Right atrium auricular region (tissue), 2 donors: ENCODE results near the gene EXOC4. TPM values are rescaled to one million over a fixed set of nuclear protein-coding genes. Genes with fewer than 3 reads are reported as not detected.

ENCODE experiments used
- DNase-seq: peaks from one replicate; pipeline ENCODE4 v3.0.0-alpha.2; 2019; ENCODE audit warnings: low spot score
- H3K27ac ChIP-seq, 2 donors: fragments of 200-600 bp; sonication (generic); 1 replicate in 1 of 2; 2 replicates in 1 of 2; pipeline ENCODE4 v1.5.1; 2016 to 2019
- H3K27me3 ChIP-seq, 2 donors: fragments of 200-600 bp; sonication (generic); one replicate each; pipeline versions ENCODE4 v1.5.1 to v1.6.0; 2017 to 2019
- H3K36me3 ChIP-seq: fragments of 200-600 bp; sonication (generic); one replicate; pipeline ENCODE4 v1.5.1; 2016
- H3K4me1 ChIP-seq, 2 donors: fragments of 200-600 bp; sonication (generic); one replicate each; pipeline versions ENCODE4 v1.5.1 to v1.6.0; 2017 to 2019
- H3K4me3 ChIP-seq, 2 donors: fragments of 200-600 bp; sonication (generic); 1 replicate in 1 of 2; 2 replicates in 1 of 2; pipeline ENCODE4 v1.5.1; 2017 to 2019; ENCODE audit warnings: mild to moderate bottlenecking in 1 of 2, moderate library complexity in 1 of 2
- H3K9me3 ChIP-seq, 2 donors: fragments of 200-600 bp; sonication (generic); one replicate each; pipeline ENCODE4 v1.5.1; 2019
- total RNA-seq, 2 donors: library from RNA; depleted of rRNA; stranded (reverse); fragments of >200 nt; gene quantifications; one replicate each; pipeline ENCODE4 v1.1.0, GENCODE V29; 2016
- TF ChIP-seq, protein P1 (sequence below), 2 donors: fragments of 200-600 bp; sonication (generic); IDR thresholded peaks; one replicate each; pipeline ENCODE4 v1.5.1; 2019; ENCODE audit warnings: antibody characterized with exemption in 2 of 2

Gene EXOC4
- total RNA-seq, 2 donors from 2014 or later: 24.7 to 30.6 TPM

DNA sequence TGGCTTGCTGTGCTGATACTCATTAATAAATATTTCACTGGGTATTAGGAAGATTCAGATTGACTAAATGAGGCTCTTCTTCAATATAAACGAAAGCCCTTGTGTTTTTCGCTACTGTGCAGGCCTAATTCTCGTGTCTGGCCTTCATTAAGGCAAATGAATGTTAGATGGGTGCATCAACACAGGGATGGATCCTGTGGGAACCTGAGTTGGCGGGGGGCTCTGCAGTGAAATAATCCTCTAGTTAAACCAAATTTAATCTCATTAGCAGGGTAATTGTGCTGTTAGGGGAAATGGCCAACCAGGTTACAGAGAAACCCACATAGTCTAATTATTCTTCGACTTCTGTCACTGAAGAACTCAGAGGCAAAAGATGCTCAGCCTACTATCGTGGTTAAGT is 548.5 kb downstream of the EXOC4 start:
- H3K36me3 ChIP-seq: no peaks in the 10 kb centered on the region
- H3K9me3 ChIP-seq: no peaks in the 10 kb centered on the region
- H3K27ac ChIP-seq: no peak overlapping the region
- H3K4me1 ChIP-seq: no peaks in the 10 kb centered on the region
- no peak overlapping the region for H3K4me3 ChIP-seq
- TF ChIP-seq, protein P1, sequence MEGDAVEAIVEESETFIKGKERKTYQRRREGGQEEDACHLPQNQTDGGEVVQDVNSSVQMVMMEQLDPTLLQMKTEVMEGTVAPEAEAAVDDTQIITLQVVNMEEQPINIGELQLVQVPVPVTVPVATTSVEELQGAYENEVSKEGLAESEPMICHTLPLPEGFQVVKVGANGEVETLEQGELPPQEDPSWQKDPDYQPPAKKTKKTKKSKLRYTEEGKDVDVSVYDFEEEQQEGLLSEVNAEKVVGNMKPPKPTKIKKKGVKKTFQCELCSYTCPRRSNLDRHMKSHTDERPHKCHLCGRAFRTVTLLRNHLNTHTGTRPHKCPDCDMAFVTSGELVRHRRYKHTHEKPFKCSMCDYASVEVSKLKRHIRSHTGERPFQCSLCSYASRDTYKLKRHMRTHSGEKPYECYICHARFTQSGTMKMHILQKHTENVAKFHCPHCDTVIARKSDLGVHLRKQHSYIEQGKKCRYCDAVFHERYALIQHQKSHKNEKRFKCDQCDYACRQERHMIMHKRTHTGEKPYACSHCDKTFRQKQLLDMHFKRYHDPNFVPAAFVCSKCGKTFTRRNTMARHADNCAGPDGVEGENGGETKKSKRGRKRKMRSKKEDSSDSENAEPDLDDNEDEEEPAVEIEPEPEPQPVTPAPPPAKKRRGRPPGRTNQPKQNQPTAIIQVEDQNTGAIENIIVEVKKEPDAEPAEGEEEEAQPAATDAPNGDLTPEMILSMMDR (IDR thresholded peaks at IDR 0.05): no peak
- DNase-seq: no peak
- H3K27me3 ChIP-seq: no peaks in the 10 kb centered on the region

DNA sequence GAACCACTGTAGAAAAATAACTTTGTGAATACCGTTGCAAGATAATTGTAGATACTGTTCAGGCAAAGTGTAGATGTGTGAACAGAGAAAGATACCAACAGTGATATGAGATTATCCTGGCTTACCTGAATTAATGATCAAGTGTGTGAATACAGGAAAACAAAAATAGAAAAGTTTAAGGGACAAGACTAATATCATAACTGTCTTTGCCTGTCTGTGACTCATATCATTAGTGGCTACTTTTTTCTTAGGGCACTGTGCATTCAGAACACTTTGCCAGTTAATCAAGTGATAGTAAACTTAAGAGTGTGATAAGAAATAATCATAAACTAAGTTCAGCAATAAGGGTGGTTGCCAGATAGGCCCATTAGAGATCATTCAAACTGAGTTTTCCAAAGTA is 551.2 kb downstream of the EXOC4 start:
- Histone ChIP-seq H3K9me3 (no peaks in the 10 kb centered on the region), H3K36me3 (no peaks in the 10 kb centered on the region), H3K27ac (no peak overlapping the region), H3K4me3 (no peak overlapping the region), H3K27me3 (no peaks in the 10 kb centered on the region), H3K4me1 (no peaks in the 10 kb centered on the region)
- TF ChIP-seq, protein P1 (IDR thresholded peaks at IDR 0.05): no peak
- no peak for DNase-seq

DNA sequence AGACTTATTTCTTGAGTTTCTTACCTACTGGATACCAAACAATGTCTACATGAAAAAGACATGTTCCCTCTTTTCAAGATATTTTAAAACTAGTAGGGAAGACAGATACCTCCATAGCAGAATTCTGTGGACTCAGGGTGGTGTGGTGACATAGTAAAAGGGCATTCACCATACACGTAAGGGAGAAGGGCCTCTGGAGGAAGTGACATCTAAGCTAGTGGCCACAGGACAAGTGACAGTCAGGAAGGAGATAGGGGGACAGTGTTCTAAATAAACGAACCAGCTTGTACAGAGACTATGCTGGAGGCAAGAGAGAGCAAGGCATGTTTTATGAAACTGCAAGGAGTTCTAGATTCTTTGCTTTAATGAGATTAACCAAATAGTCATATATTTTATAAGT is 552.5 kb downstream of the EXOC4 start:
- Histone ChIP-seq H3K27me3 (no peaks in the 10 kb centered on the region), H3K9me3 (no peaks in the 10 kb centered on the region), H3K4me3 (no peak overlapping the region), H3K36me3 (no peaks in the 10 kb centered on the region), H3K27ac (no peak overlapping the region), H3K4me1 (no peaks in the 10 kb centered on the region)
- DNase-seq: no peak
- TF ChIP-seq, protein P1 (IDR thresholded peaks at IDR 0.05): no peak

DNA sequence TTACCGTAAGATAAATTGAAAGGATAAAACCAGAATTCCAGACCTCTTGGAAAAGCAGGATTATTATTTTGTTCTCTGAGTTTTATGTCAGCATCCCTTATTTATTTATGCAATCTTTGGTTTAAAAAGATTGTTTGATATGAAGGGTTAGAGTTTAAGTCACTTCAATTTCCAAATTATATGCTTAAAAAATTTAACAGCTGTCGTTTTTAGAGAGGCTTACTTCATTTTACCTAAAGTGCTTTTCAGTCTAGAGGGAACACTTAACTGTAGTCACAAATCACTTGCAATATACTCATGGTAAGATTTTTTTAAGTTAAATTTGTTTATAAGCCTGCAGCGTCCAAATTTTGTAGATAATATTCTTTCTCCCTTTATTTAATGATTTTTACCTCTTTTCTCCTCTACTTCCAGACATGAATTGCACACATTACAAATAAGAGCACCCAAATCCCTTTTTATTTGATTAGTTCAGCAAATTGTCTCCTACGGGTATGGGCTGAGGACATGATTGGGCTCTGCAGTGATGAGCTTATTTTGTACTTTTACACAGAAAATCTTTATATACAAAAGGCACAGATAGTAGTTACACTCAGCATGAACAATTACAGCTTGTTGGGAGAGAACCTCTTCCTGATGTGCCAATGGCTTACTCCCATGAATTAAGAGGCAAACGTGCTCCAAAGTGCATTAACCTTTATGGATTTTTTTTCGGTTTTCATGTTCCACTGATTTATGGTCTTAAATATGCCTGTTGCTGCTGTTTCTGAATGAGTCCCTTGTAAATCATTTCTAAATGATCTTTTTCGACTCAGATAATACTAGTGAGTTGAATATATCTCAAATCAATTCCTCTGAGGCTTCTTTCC is 555.0 kb downstream of the EXOC4 start:
- no peaks in the 10 kb centered on the region for H3K4me1 ChIP-seq
- no peak overlapping the region for H3K4me3 ChIP-seq
- no peaks in the 10 kb centered on the region for H3K27me3 ChIP-seq
- TF ChIP-seq, protein P1 (IDR thresholded peaks at IDR 0.05): no peak
- DNase-seq: no peak
- no peaks in the 10 kb centered on the region for H3K9me3 ChIP-seq
- no peaks in the 10 kb centered on the region for H3K36me3 ChIP-seq
- no peak overlapping the region for H3K27ac ChIP-seq

DNA sequence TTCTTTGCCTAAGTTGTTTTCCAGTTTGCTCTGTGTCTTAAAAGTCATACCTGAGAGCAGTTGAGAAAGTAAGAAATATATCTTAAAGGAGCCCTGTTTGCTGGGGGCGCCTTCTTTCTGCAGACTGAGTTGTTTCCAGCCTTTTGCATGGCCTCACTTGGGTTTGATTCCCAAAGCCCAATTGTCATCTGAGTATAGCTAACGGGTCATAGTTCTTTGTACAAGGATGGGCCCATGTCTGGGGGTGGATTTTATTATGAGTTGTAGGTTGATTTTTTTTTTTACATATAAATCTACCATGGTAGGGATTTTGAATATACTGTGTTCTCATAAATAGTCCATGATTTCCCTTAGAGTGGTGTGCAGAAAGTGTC is 555.6 kb downstream of the EXOC4 start:
- no peak overlapping the region for H3K4me3 ChIP-seq
- H3K36me3 ChIP-seq: no peaks in the 10 kb centered on the region
- no peaks in the 10 kb centered on the region for H3K9me3 ChIP-seq
- TF ChIP-seq, protein P1 (IDR thresholded peaks at IDR 0.05): no peak
- H3K27me3 ChIP-seq: no peaks in the 10 kb centered on the region
- no peaks in the 10 kb centered on the region for H3K4me1 ChIP-seq
- H3K27ac ChIP-seq: no peak overlapping the region
- no peak for DNase-seq

DNA sequence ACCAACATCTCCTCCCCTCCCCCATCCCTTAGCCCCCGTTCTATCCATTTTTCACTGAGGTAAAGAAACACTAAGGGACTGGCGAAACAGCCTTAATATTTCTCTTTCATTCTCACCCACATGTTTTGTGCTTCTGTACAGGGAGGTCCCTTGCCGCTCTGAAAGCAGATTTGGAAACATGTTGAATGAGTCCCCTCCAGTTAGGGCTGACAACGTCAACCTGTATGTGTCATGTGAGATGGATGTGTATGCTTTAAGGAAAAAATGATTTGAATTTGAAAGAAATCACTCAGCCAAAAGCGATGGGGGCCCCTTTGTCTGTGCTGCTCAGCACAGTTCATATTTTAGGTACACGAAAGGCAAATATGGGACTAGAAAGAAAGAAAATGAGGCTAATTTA is 560.0 kb downstream of the EXOC4 start:
- Histone ChIP-seq H3K36me3 (no peaks in the 10 kb centered on the region), H3K27me3 (no peaks in the 10 kb centered on the region), H3K4me3 (no peak overlapping the region), H3K4me1 (no peaks in the 10 kb centered on the region), H3K9me3 (no peaks in the 10 kb centered on the region), H3K27ac (no peak overlapping the region)
- TF ChIP-seq, protein P1 (IDR thresholded peaks at IDR 0.05): no peak
- DNase-seq: no peak
